ENCODE results near the gene FARP1.
"Not testable (repeated sequence)": the region's sequence is repeated elsewhere in the genome, so short reads cannot be mapped to it uniquely, and the experiment has no call there.

Gene FARP1

GRCh38 chr13:98264877-98265276 is 122.0 kb downstream of the FARP1 start:
- DNase-seq = no peak

DNA sequence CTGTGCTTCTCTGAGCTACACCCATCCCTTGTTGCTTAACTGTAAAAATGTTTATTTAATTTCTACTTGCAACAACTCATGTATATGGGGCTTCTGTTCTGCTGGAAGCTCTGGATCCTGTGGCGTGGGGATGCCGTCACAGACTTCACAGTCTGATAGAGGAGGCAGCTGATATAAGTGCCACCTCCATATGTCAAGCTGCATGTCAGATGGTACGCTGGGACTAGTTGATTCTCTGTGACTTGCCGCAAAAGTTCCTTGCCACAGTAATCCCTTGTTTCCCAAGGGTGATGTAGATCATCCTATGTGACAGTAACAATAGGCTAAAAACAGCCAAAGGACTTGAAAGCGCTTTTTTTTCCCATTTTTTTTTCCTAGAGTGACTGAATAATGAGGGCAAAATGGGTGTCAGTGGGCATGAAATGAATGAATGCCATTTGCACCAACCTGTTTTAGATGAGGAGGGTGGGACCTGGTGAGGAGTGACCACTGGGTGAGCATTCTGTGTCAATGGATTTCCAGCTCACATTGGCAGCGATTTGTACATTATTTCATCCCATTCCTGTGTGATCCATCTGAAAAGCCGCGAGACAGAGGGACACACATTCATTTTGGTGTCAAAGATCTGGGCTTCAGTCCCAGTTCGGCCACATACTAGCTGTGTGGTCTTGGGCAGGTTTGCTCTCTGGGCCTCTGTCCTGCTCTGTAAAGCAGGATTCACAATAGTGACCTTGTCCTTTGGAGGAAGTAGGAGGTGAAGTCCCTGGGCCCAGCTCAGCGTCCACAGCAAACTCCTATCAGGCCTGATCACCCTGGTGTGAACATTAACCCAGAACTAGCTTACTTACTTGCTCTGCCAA is 123.0 kb downstream of the FARP1 start:
- no peak for DNase-seq

DNA sequence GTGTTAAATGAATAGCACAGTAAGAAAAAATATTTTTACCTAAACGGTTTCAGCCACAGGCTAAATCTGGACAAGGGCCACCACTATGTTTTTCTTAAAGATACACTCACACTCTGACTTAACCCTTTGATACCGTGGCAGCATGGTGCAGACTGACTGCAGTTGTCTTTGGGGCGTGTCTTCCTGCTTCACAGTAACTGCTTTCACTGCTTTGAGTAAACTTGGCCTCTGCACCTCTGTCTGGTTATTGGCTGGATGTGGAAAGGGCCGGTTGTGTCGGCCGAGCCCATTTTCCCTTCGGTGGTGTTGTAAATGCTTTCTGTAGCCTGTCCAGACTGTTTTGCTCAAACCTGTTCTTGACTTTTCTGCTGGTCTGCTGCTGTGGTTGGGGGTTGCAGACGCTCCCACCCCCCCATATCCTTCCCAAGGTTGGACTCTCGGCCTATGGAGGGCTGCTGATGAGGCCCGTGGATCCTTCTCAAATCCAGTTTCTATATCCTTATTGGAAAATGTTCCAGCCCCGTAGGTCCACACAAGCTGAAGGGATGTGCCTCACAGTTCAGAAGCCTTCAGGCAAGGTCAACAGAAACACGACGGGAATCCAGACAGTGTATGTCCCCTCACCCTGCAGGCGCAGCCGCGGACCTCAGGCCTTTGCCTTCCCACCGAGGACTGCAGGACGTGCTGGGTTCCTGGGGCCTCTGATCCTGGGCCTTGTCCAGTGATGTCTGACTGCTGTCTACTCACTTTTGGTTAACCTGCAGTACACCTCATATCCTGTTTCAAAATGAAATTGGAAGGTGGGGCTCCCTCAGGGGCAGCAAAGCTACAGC is 124.4 kb downstream of the FARP1 start:
- DNase-seq = no peak

DNA sequence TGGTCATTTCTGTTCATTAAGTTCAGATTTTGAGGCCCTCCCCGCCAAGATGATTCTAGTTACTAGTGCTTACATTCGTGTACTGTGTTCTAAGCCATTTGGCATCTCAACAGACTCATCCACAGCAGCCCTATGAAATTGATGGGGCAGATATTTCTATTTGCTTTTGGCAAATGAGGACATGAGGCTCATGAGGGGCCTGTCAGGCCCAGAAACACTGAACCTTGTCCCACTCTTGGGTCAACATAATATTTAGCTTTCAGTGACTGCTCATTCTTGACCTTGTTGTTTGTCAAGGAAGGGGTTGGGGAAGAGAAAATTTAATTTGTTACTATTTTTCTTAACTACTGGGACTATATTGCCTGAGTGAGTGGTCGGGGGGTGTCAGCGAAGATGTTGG is 126.5 kb downstream of the FARP1 start:
- no peak for DNase-seq

- no peak for DNase-seq
Observed at GRCh38 chr13:98270819-98271218, 127.9 kb downstream of the FARP1 start.

- DNase-seq = not testable (repeated sequence)
Observed at GRCh38 chr13:98271646-98272045, 128.8 kb downstream of the FARP1 start.

- DNase-seq = no peak
Observed at GRCh38 chr13:98272549-98272948, 129.7 kb downstream of the FARP1 start.

DNA sequence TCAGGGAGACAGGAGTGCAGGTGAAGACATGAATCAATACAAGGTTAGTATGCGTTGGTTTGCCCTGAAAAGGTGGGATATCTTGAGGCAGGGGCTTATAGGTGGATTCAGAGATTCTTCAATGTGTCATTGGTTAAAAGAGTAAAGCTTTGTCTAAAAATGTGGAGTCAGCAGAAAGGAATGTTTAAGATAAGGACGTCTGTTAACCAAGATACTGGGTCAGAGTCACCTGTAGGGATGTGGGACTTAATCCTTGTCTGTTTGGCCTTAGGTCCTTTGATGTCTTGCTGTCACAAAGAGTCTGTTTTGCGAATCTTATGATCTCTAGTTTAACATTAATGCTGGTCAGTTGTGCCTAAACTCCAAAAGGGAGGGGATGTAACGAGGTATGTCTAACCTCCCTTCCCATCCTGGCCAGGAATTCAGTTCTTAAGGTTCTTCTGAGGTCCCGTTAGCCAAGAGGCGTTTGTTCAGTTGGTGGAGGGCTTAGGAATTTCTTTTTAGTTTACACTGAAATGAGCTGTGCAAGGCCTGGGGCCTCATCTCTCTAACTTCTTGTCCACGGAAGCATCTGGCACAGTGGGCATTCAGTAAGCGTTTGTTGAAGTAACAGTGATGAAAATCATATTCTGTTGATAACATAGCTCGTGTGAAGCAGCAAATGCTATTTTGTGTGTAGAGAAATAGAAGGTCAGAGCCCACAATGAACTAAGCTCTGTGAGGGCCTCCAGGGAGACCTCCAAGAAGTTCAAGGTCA is 130.4 kb downstream of the FARP1 start:
- no peak for DNase-seq

- DNase-seq = peak; percentile 73
Observed at GRCh38 chr13:98273824-98274742, 131.2 kb downstream of the FARP1 start.

GRCh38 chr13:98274921-98275487 is 132.1 kb downstream of the FARP1 start:
- peak; percentile 59 for DNase-seq

DNA sequence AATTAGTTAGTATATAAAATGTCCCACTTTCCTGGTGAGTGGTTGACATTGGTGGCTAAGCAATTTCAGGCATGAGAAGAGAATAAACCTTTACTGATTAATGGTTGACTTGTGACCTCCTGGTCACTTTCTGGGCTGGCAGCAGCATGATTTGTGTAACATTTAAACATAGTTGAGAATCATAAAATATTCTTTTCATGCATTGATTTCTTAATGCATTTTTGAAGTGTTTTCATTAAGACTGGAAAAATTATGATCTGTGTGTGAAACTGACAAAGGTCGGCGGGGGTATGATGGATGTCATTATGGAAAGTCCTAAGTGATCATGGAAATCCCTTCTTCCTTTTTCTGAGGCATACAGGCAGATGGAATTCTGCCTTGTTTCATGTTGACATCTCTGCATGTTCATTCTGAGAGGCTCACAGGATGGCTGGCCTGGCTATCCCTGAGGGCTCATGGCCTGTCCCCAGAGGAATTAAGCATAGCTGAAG is 132.8 kb downstream of the FARP1 start:
- no peak for DNase-seq

- DNase-seq = no peak
Observed at GRCh38 chr13:98276486-98276885, 133.6 kb downstream of the FARP1 start.

GRCh38 chr13:98278068-98278724 is 135.3 kb downstream of the FARP1 start:
- DNase-seq = no peak

GRCh38 chr13:98279473-98280175 is 136.7 kb downstream of the FARP1 start:
- DNase-seq = no peak

GRCh38 chr13:98280176-98280510 is 137.2 kb downstream of the FARP1 start:
- peak; percentile 28 for DNase-seq

DNA sequence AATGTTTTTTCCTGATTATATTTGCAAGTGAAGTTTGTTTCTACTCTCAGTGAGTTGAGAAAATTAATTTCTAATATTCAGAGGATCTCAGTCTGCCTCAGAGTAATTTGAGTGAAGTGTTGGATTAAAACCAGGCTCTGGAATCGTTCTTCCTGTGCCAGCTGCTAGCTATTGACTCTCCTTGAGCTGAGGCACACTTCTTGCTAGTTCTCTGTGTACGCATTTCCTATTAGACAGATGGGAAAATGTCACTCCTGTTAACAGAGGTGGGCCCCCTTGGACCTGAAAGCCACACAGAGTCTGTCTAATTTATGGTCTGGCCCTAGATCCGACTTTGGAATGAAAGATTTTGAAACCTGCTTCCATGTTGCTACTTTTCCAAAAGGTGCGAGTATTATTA is 141.8 kb downstream of the FARP1 start:
- DNase-seq = peak; percentile 88

DNA sequence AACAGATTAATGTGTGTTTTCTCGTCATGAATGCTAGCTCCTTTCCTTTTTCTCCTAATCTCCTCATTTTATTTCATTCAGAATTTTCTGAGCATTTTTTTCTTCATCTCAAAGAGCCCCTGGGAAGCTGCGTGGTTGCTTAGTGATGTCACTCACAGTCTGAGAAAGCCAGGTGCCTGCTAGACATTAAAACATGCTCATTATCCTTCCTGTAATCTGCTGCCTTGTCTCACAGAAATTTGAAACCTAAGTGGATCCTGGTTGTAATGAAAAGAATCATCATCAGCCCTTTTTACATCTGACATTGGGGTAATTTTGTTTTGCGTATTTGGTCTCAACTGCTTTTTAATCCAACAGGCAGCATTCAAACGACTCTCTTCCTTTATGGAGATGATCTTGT is 142.4 kb downstream of the FARP1 start:
- peak; percentile 99 for DNase-seq

GRCh38 chr13:98285852-98286594 is 143.1 kb downstream of the FARP1 start:
- peak; percentile 93 for DNase-seq

GRCh38 chr13:98286799-98287198 is 143.9 kb downstream of the FARP1 start:
- DNase-seq = no peak

- no peak for DNase-seq
Observed at GRCh38 chr13:98288211-98288610, 145.3 kb downstream of the FARP1 start.

Measured in NCI-H1092 treated with DMSO at 0.1 percent for 48 hours (cell line).